Activated CD4-positive, alpha-beta T cell treated with anti-CD3 and anti-CD28 coated beads, Interleukin-2, amount 50 U/mL, for 4 hours (primary cell): ENCODE data around the gene EFTUD2.

Source experiments
- DNase-seq, 2 experiments: peaks; one replicate each; pipeline ENCODE4 v3.0.0-alpha.2; 2020

Gene EFTUD2

DNA sequence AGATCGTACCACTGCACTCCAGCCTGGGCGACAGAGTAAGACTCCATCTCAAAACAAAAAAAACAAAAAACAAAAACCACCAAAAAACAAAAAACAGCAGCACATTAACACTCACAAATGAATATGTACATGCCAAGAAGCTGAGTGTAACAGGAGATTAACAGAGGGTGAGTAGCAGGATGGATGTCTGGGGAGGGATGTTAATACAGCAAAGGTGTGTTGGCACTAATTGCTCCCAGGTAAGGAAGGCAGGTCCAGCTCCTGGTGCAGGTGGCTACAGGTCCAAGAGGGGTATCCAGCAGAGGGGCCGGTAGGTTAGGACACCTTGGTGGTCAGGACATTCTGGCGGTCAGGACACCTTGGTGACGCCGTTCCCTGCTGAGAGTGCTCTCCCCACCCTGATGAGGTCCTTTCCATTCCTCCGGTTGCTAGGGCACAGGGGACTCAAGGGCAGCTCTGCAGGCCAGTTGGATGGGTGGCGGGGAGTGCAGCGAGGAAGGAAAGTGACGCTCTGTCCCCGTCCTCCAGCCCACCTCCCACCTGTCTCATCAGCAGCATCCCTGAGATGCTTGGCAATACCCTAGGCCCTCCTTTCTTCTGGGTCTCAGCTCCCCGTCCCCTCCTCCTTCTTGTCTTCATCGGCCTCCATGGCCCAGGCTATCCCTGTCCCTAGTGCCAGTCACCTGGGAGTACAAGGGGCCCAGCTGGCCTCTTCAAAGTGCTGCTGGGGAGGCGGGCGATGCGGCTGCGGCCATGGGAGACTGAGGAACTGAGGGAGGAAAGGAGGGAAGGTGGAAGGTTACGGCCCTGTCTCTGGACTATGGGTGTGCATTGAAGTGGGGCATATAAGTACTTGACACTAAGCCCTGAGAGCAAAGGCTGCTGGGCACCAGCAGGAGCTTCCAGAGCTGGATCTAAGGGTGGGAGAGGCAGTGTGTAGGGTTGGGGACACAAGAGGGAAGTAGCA, 26.8 kb upstream of the EFTUD2 start:
- no peak for DNase-seq

DNA sequence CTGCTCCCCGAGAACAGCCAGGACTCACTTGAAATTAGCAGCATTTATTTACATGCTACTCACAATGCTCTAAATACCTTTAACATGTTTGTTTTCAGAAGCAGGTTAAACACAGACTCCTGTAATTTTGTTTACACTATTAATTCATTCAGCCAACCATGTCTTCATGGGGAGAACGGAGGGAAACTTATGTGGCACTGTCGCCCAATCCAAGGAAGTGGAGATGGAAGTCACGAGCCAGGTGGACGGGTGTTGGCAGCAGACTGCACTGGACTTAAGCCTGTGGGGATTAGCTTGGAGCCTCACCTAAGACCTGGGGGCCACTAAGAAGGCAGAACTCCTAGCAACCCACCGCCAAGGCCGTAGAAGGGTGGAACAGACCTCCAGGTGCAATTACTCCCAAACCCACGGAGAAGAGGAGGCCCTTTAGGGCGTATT, 24.9 kb upstream of the EFTUD2 start:
- no peak for DNase-seq

DNA sequence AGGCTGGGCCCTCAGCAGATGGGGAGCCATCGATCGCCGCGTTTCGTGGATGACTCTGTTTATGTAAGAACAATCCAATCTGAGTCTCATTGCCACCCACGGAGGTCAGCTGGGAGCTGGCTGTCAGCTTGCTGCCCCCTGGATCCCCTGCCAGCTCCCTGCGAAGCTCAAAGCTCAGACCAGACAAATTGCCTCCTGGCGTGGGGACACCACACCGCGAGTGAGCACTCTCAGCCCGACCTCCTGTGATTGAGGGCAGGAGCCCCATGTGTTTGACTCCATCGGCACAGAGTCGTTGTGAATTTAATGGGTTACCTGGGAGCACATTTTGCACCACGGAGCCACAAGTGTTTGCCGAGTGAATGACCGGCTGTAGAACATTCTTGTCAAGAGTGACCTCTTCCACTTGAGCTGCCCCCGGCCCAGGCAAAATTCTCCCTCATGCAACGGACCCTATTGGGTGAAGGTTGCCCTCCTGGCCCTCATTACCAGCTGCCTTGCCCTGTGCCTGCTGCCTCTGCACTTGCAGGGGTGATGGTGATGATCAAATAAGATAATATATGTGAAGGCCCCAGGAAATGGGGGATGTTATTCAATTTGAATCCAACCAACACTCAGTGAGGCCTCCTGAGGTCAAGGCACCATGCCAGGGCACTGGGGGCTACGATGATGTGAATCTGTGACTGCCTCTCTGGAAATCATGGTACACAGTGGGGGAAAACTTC, 23.7 kb upstream of the EFTUD2 start:
- no peak for DNase-seq

DNA sequence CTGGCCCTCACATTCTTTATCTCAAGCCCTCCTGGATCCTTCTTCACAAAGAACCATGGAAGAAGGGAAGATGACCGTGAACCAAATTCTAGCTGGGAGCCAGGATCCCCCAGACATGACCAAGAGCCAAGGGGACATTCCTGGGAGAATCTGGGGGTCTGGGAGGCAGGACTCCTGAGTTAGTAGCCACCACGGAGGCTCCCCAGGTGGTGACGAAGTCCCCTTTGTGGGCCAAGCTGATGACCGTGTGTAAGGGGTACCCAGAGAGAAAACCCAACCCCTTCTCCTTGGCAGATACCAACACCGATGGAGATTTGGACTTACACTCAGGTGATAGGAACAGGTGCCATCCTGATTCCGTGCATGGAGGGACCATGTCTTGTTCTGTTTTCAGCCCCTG, 22.9 kb upstream of the EFTUD2 start:
- no peak for DNase-seq

DNA sequence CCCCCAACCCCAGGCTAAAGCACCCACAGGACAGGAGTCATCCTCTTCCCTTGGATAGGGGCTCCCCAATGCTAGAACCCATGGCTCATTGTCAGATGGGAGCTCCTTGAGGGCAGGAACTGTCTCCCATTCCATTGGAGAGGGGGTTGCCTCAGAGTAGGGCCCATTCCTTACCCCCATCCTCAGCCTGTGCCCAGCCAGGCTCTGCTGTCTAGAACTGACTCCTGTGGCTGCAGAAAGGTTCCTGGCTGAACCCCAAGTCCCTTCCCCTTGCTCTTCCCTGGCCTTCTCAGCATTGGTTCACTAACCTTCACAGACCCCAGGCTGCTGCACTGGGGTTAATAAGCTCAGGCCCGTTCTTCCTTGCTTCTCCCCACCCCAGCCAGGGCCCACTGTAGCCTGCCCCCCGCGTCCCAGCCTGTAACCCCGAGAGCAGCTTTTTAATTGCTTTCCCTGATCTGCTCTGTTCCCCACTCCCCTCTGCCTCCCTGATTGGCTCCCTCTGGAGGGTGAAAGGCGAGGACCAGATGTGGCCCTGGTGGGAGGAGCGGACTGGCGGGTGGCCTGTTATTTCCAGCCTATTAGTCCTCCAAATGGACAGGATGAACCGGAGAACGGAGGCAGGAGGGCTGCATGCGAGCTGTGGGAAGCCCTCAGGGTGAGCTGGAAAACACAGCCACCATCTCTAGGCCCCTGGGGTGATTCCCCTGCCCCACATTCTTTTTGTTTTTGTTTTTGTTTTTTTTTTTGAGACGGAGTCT, 22.1 kb upstream of the EFTUD2 start:
- DNase-seq = no peak

DNA sequence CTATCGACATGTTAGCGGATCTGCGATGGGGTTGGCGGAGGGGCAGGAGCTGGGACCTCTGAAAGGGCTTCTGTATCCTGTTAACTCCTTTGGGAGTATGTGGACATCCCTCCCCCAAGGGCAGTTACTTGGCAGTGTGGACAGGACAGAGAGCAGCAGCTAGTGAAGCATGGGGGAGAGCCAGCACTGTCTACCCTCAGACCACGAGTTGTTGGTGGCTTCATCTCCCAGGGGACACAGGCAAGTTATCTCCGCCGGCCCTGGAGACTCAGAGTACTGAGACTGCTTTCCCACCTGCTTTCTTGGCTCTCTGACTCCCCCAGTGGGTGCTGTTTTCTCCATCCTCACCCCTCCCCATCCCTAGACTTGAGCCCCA, 21.3 kb upstream of the EFTUD2 start:
- no peak for DNase-seq

DNA sequence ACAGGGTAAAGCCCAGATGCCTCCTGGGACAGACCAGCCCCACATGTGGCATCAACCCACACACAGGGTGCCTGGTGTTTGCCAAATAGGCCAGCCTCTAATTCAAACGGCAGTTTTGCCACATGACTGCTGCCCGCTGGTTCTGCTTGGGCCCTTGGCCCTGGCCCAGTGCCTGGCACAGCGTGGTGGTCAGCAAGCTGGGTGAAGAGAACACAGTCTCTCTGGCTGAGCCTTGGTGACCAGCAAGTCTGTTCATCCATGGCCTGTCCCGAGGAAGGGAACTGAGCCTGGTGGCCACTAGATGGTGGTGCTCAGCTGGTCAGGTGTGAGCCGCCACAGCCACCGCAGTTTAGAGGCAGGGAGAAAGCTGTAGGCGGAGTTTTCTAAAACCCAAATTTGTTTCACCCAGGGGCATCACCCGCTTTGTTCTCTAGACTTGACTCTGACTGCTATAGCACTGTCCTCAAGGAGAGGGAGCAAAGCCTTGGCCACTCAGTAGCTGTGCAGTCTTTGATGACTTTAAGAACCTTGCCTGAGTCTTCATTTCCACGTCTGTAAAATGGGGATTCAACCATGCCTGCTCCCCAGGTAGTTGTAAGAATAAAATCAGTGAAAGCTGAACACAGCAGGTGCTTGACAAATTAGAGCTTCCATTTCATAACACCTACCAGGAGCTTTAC, 20.8 kb upstream of the EFTUD2 start:
- DNase-seq = peak; percentile 48 to 51

DNA sequence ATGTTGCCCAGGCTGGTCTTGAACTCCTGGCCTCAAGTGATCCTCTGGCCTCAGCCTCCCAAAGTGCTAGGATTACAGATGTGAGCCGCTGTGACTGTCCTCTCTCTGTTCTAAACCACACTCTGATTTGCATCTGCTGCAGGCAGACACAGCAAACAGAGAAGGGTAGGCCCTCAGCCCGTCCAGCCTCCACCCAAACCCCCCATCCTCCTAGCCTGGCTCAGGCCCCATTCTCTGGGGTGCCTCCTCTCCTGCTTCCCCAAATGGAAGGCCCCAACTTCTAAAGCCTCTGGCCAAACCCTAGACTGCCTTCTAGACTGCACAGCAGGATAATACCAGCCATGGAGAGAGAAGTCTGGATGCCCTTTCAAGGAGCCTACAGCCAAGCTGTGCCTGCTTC, 20.2 kb upstream of the EFTUD2 start:
- no peak for DNase-seq

DNA sequence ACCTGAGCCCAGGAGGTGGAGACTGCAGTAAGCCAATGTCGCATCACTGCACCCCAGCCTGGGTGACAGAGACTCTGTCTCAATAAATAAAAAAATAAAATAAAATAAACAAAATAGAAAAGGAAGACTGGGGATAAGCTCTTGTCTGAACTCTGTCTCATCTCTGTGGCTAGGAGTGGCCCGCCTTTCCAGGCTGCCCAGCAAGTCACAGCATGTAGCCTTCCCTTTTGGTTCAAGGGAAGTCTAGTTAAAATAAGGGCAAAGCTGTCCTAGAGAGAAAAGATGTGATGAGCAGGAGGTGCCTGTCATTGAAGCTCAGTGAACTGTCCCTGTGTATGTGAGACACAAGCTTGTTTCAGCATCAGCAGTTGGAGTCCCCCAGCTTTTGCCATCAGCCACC, 18.8 kb upstream of the EFTUD2 start:
- no peak for DNase-seq

DNA sequence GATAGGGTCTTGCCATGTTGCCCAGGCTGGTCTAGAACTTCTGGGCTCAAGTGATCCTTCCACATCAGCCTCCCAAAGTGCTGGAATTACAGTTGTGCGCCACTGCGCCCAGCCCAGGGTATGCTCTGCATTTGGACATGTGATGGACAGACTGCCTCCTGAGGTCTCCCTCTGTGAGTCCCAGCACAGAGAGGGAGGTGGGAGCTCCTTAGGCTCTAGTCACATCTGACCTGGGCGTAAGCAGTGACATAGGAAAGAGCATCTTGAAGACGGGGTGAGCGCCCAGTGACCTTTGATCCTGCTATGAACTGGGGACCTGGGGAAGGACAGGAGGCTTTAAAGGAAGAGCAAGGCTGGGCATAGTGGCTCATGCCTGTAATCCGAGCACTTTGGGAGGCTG, 18.2 kb upstream of the EFTUD2 start:
- no peak for DNase-seq

DNA sequence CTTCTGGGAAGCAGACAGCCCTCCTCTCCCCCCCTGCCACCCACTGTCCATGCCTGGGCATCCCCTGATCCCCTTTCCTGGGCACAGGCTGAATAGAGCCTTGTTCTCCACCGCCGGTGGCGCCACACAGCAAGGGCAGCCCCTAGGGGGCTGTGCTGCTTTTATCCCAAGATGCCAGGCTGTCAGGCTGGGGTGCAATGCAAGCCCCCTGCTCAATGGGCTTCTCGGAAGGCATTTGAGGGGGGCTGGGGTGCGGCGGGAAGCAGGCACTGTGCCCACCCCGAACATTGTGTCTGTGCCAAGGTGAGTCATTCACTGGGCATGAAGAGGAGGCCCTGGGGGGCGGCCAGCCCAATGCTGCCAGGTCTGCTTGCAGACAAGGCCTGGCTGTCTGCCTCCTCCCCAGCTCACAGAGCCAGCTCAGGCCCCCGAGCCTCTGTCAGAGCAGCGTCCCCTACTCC, 17.6 kb upstream of the EFTUD2 start:
- no peak for DNase-seq

DNA sequence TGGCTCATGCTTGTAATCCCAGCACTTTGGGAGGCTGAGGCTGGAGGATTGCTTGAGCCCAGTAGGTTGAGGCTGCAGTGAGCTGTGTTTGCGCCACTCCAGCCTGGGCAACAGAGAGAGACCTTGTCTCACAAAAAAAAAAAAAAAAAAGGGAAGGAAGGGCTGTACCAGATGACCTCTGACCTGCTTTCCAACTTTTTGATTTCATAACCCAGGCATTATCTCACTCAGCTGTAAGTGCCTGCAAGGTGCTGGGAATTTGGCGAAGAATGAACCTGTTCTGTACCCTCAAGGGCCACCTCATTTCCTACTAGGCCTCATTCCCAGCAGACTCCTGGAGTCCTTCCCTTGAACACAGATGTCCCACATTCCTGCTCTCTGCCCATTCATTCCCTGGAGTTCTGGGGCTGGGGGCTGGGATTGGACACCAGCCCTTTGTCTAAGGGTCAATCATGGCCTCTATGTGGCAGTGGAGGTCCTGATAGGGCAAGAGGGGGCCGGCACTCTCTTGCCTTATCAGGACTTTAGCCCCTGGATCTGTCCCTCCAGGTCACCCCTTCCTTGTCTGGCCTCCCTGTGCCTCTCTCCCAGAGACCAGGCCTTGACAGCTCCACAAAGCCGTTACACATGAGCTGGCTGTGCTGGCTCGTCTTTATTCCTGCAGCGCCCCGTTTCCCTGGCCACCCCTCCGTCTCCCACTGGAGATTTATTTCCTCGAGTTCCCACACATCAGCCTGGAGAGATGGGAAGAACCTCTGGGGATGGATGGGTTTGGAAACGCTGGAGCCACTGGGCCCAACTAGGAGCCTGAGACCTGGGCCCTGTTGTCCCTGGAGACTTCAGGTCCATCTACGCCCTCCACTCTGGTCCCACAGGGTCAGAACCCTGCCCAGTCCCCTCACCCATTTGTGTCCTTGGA, 16.9 kb upstream of the EFTUD2 start:
- no peak for DNase-seq

DNA sequence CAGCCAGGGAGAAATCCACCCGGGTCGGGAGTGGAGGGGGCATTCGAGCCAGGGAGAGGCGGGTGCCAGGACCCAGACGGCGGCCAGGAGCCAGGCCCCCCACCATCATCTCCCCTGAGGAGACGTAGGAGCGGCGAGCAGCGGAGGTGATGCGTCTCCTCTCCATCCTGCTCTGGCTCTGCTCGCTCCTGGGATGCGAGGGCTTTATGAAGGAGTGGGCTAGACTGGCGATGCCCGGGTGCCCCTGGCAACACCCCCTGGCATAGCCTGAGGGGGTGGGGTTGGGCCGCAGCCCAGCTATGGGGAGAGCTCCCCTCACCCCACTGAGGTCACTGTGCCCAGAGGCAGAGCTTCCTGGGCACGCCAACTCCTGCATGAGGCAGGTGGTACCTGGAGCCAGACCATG, 16.1 kb upstream of the EFTUD2 start, which contains the start of gene GFAP:
TSS of gene GFAP (minus strand) at position 180 of the 406 bp plus-strand sequence. CDS start at position 166, 14 bp downstream.
- DNase-seq = no peak

DNA sequence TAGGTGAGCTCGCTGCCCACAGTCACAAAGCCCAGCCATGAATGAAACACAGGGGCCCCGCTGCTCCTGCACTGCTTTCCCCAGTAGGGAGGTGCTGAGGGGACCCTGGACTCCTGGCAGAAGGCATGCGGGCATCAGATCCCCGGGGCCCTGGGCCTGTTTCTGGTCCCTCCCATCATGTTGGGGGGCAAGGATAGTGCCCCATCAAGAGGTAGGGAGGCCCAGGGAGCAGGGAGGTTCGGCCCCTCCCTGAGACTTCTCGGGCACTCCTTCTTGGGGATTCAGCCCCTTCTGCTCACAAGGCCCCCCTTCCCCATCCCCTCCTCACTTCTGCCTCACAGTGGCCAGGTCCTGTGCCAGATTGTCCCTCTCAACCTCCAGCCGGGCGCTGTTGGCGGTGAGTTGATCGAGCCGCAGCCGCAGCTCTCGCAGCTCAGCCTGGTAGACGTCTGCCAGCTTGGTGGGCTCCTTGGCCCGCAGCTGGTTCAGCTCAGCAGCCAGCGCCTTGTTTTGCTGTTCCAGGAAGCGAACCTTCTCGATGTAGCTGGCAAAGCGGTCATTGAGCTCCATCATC, 15.5 kb upstream of the EFTUD2 start:
- no peak for DNase-seq

DNA sequence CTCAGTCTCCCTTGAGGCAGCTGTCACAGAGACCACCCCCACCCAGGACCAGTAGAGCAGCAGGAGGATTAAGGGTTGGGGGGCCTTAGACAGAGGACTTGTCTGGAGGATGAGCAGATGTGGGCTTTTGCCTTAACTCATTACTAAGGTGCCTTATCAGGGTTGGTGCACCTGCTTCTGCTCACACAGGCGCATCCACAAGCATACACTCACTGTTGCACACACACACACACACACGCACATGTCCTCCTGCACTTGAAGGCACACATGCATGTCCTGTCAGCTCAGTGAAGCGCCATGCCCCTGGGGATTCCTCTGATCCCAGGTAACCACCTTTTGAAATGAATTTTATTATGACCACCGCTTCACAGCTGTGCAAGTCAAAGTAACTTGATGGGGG, 14.9 kb upstream of the EFTUD2 start:
- DNase-seq = no peak

DNA sequence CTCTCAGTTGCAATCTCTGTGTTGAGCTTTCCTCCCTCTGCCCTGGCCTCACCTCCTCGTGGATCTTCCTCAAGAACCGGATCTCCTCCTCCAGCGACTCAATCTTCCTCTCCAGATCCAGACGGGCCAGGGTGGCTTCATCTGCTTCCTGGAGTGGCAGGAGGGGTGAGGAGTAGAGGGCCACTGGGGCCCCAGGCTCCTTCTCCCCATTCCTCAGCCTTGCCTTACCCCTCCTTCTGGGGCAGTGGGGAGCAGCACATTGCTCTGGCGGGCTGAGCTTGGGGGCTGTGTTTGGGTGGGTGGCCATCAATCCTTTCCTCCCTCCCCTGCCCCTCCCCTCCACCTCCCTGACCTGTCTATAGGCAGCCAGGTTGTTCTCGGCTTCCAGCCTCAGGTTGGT, 14.4 kb upstream of the EFTUD2 start:
- DNase-seq = no peak

DNA sequence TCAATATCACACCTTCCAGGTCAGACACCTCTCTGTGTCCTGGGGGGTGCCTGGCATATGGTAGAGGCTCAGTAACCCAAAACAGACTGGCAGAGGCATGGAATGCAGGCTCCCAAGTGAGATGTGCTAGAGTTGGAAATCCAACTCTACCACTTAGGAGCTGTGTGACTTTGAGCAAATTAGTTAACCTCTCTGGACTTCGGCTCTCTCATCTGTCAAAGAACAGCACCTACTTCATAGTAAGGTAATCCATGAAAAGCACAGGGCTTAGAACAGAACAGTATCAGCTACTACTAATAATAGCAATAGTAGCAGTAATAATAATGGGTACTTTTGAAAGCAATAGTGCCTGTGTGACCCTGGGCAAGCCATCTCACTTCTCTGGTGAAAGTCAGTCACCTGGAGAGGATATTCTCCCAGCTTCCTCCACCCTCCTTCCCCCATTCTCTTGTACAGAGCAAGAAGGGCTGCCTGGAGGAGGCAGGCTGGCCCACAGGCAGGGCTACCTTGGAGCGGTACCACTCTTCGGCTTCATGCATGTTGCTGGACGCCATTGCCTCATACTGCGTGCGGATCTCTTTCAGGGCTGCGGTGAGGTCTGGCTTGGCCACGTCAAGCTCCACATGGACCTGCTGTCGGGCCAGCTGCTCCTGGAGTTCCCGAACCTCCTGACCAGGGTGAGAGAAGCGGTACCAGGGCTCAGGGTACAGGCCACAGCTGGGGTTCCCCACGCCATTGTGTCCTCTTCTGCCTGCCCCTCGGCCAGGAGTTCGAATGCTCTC, 13.7 kb upstream of the EFTUD2 start:
- DNase-seq = no peak

DNA sequence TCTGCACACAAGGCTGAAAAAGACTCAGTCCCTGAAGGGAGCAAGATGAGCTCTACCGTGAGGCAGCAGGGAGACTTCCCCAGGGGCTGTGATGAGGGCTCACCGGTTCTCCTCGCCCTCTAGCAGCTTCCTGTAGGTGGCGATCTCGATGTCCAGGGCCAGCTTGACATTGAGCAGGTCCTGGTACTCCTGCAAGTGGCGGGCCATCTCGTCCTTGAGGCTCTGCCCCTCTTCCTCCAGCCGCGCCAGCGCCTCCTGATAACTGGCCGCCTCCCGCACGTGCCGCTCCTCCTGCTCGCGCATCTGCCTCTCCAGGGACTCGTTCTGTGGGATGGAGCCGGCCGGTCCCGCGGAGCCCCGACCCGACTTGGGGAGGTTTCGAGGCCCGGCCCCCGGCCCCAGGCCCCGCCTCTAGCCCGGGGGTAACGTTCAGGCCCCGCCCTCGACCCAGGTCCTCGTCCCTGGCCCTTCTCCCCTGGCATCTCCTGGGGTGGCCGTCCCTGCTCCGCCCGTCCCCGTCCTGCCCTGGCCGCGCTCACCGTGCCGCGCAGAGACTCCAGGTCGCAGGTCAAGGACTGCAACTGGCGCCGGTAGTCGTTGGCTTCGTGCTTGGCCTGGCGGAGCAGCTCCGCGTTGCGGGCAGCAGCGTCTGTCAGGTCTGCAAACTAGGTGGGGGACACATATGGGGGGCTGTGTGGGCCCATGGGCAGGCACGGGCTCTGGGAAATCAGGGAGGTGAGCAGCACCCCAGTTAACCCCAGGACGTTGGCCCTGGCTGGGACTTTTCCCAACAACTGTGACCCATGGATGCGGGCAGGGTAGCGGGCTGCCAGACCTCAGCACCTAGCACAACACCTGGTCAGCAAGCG, 12.1 kb upstream of the EFTUD2 start:
- peak; percentile 40 to 45 for DNase-seq
